IMR-90 (cell line): Measurements from ENCODE around the gene TIGAR. TPM values are rescaled to one million over a fixed set of nuclear protein-coding genes. Genes with fewer than 3 reads are reported as not detected.

ENCODE experiments used
- ATAC-seq: fragments of 200-7000 bp; cut with Tn5 transposase; 2 replicates; pipeline ENCODE4 v1.9.1; 2020; ENCODE audit warnings: low read depth, mild to moderate bottlenecking, moderate library complexity
- BruUV-seq: library from RNA; stranded (reverse); fragments of 400-500 nt; replicated peaks from 2 replicates; lab custom pipeline; 2021; lab: Mats Ljungman, UMichigan
- CTCF ChIA-PET: fragments of 300-600 bp; formaldehyde crosslinking; extraction: SDS; loops from one replicate; lab custom pipeline; 2021; ENCODE audit warnings: antibody characterized with exemption; lab: Yijun Ruan, JAX
- POLR2A ChIA-PET: fragments of 300-600 bp; sonication (Branson Sonifier 250); formaldehyde crosslinking; loops from one replicate; lab custom pipeline; 2022; ENCODE audit warnings: antibody characterized with exemption; ENCODE audit not compliant: unreplicated experiment; lab: Charles Lee
- DNase-seq: peaks from one replicate; pipeline ENCODE4 v3.0.0; 2013
- H2AFZ ChIP-seq: replicated peaks from 2 replicates; pipeline ENCODE3; 2013; ENCODE audit warnings: low read length, mild to moderate bottlenecking; ENCODE audit not compliant: poor library complexity
- H2AK5ac ChIP-seq: 2 replicates; pipeline ENCODE4 v1.6.1; 2013; ENCODE audit warnings: low read depth, low read length, inconsistent platforms
- H2AK9ac ChIP-seq: replicated peaks from 2 replicates; pipeline ENCODE3; 2013; ENCODE audit warnings: mild to moderate bottlenecking, low read depth, low read length, moderate library complexity; ENCODE audit not compliant: poor library complexity
- H2BK120ac ChIP-seq: 2 replicates; pipeline ENCODE4 v1.6.1; 2013; ENCODE audit warnings: low read depth, low read length, inconsistent platforms
- H2BK15ac ChIP-seq: 3 replicates; pipeline ENCODE4 v1.6.1; 2013; ENCODE audit warnings: low read depth, low read length, inconsistent platforms
- H2BK20ac ChIP-seq: 2 replicates; pipeline ENCODE4 v1.6.1; 2013; ENCODE audit warnings: low read depth, mild to moderate bottlenecking, inconsistent platforms, low read length, moderate library complexity
- H2BK5ac ChIP-seq: 2 replicates; pipeline ENCODE4 v1.6.1; 2013; ENCODE audit warnings: mild to moderate bottlenecking, low read depth, low read length, inconsistent platforms; ENCODE audit not compliant: poor library complexity, severe bottlenecking
- H3K14ac ChIP-seq: replicated peaks from 2 replicates; pipeline ENCODE4 v1.6.1; 2013; ENCODE audit warnings: low read depth, low read length, inconsistent platforms
- H3K18ac ChIP-seq: 2 replicates; pipeline ENCODE4 v1.6.1; 2013; ENCODE audit warnings: low read depth, low read length, control low read depth
- H3K23ac ChIP-seq: 2 replicates; pipeline ENCODE4 v1.6.1; 2013; ENCODE audit warnings: low read depth, low read length, inconsistent platforms
- H3K27ac ChIP-seq: 2 replicates; pipeline ENCODE4 v1.5.1; 2013; ENCODE audit warnings: mild to moderate bottlenecking, control low read depth, low read length; ENCODE audit not compliant: insufficient read depth
- H3K27me3 ChIP-seq: 2 replicates; pipeline ENCODE4 v1.6.1; 2013; ENCODE audit warnings: low read length; ENCODE audit not compliant: control insufficient read depth, insufficient read depth
- H3K36me3 ChIP-seq: 2 replicates; pipeline ENCODE4 v1.6.1; 2013; ENCODE audit warnings: low read length, mixed read lengths; ENCODE audit not compliant: control insufficient read depth, insufficient read depth
- H3K4ac ChIP-seq: 2 replicates; pipeline ENCODE4 v1.6.1; 2013; ENCODE audit warnings: low read depth, low read length, inconsistent platforms
- H3K4me1 ChIP-seq: 2 replicates; pipeline ENCODE4 v1.6.1; 2013; ENCODE audit warnings: low read length, mixed read lengths; ENCODE audit not compliant: control insufficient read depth, insufficient read depth
- H3K4me2 ChIP-seq: 2 replicates; pipeline ENCODE4 v1.6.1; 2013; ENCODE audit warnings: low read depth, mild to moderate bottlenecking, control low read depth, low read length, moderate library complexity
- H3K4me3 ChIP-seq: 2 replicates; pipeline ENCODE4 v1.5.1; 2013; ENCODE audit warnings: low read depth, mild to moderate bottlenecking, control low read depth, low read length, moderate library complexity; ENCODE audit not compliant: insufficient read depth
- H3K56ac ChIP-seq: 2 replicates; pipeline ENCODE4 v1.6.1; 2013; ENCODE audit warnings: low read length, inconsistent platforms; ENCODE audit not compliant: insufficient read depth; ENCODE audit errors: extremely low read depth
- H3K79me1 ChIP-seq, 2 experiments: 2 replicates each; pipeline ENCODE4 v1.6.1; 2013; ENCODE audit warnings: low read length in 2 of 2, inconsistent platforms in 1 of 2, low read depth in 1 of 2
- H3K9ac ChIP-seq: 2 replicates; pipeline ENCODE4 v1.6.1; 2013; ENCODE audit warnings: low read depth, low read length, control low read depth
- H3K9me1 ChIP-seq: 2 replicates; pipeline ENCODE4 v1.6.1; 2013; ENCODE audit warnings: low read length, inconsistent platforms; ENCODE audit not compliant: insufficient read depth
- H3K9me3 ChIP-seq: 2 replicates; pipeline ENCODE4 v1.6.1; 2013; ENCODE audit warnings: low read length; ENCODE audit not compliant: control insufficient read depth, insufficient read depth
- H4K20me1 ChIP-seq: 2 replicates; pipeline ENCODE4 v1.6.1; 2013; ENCODE audit warnings: low read length, inconsistent platforms; ENCODE audit not compliant: insufficient read depth
- H4K5ac ChIP-seq: 2 replicates; pipeline ENCODE4 v1.6.1; 2013; ENCODE audit warnings: mild to moderate bottlenecking, low read depth, low read length, control low read depth
- H4K8ac ChIP-seq, 2 experiments: 2 replicates each; pipeline ENCODE4 v1.6.1; 2013; ENCODE audit warnings: low read depth in 2 of 2, low read length in 2 of 2, control low read depth in 1 of 2, inconsistent platforms in 1 of 2
- H4K91ac ChIP-seq: 2 replicates; pipeline ENCODE4 v1.6.1; 2013; ENCODE audit warnings: low read depth, low read length, inconsistent platforms; ENCODE audit not compliant: insufficient read depth
- BHLHE40 ChIP-seq: fragments of 150-350 bp; IDR thresholded peaks from 2 replicates; pipeline ENCODE4 v1.6.1; 2016; ENCODE audit warnings: mild to moderate bottlenecking, low read depth, low read length
- CEBPB ChIP-seq: IDR thresholded peaks from 2 replicates; pipeline ENCODE4 v1.6.1; 2012; ENCODE audit warnings: low read depth, low read length, improper control_type of control experiment
- CHD1 ChIP-seq: IDR thresholded peaks from 2 replicates; pipeline ENCODE4 v1.6.1; 2012; ENCODE audit warnings: low read depth, low read length, improper control_type of control experiment
- CTCF ChIP-seq: conservative IDR thresholded peaks from 2 replicates; pipeline ENCODE4 v1.5.1; 2012; ENCODE audit warnings: mild to moderate bottlenecking, low read depth, low read length, improper control_type of control experiment
- ELK1 ChIP-seq: fragments of 150-350 bp; IDR thresholded peaks from 2 replicates; pipeline ENCODE4 v1.6.1; 2016; ENCODE audit warnings: low read depth, mild to moderate bottlenecking, low read length, moderate library complexity, borderline replicate concordance
- FOS ChIP-seq: fragments of 150-350 bp; IDR thresholded peaks from 2 replicates; pipeline ENCODE4 v1.6.1; 2016; ENCODE audit warnings: low read depth, low read length
- MAFK ChIP-seq: IDR thresholded peaks from 2 replicates; pipeline ENCODE4 v1.6.1; 2012; ENCODE audit warnings: low read depth, low read length, improper control_type of control experiment
- MAZ ChIP-seq: IDR thresholded peaks from 2 replicates; pipeline ENCODE4 v1.6.1; 2012; ENCODE audit warnings: low read depth, mild to moderate bottlenecking, low read length, improper control_type of control experiment, moderate library complexity, borderline replicate concordance
- MXI1 ChIP-seq: IDR thresholded peaks from 2 replicates; pipeline ENCODE4 v1.6.1; 2012; ENCODE audit warnings: low read depth, mild to moderate bottlenecking, low read length, moderate library complexity, borderline replicate concordance
- NFE2L2 ChIP-seq: fragments of 150-350 bp; IDR thresholded peaks from 2 replicates; pipeline ENCODE4 v1.6.1; 2016; ENCODE audit warnings: low read depth, mild to moderate bottlenecking, low read length
- POLR2A ChIP-seq: IDR thresholded peaks from 2 replicates; pipeline ENCODE4 v1.6.1; 2012; ENCODE audit warnings: mild to moderate bottlenecking, low read depth, low read length
- RAD21 ChIP-seq: IDR thresholded peaks from 2 replicates; pipeline ENCODE4 v1.6.1; 2012; ENCODE audit warnings: low read length, improper control_type of control experiment
- RCOR1 ChIP-seq: IDR thresholded peaks from 2 replicates; pipeline ENCODE4 v1.6.1; 2012; ENCODE audit warnings: mild to moderate bottlenecking, low read length, improper control_type of control experiment; ENCODE audit not compliant: insufficient replicate concordance
- RFX5 ChIP-seq: IDR thresholded peaks from 2 replicates; pipeline ENCODE4 v1.8.0; 2012; ENCODE audit warnings: low read depth, mild to moderate bottlenecking, low read length, moderate library complexity
- SMC3 ChIP-seq: fragments of 150-350 bp; IDR thresholded peaks from 2 replicates; pipeline ENCODE4 v1.6.1; 2016; ENCODE audit warnings: low read depth, mild to moderate bottlenecking, antibody characterized with exemption, low read length, moderate library complexity
- USF2 ChIP-seq: fragments of 150-350 bp; IDR thresholded peaks from 2 replicates; pipeline ENCODE4 v1.6.1; 2017; ENCODE audit warnings: mild to moderate bottlenecking, antibody characterized with exemption, low read length, low read depth
- WGBS, 2 experiments: methylation state at CpG; one replicate each; pipeline versions ENCODE4 v1.1.5 to v1.1.7; 2013; ENCODE audit warnings: missing lambda C conversion rate in 2 of 2; ENCODE audit not compliant: insufficient read length in 1 of 2; ENCODE audit errors: extremely low coverage in 2 of 2; 5-methylcytosine and 5-hydroxymethylcytosine counted together
- dilution Hi-C: fragments of 300-500 bp; cut with HindIII; formaldehyde crosslinking; loops from one replicate; pipeline ENCODE4 v1.14.3; 2018; ENCODE audit warnings: low sequenced_read_pairs; ENCODE audit not compliant: unreplicated experiment
- in situ Hi-C: fragments of 300-500 bp; cut with MboI; formaldehyde crosslinking; loops from 3 replicates; pipeline ENCODE4 v1.14.3; 2019; ENCODE audit warnings: low sequenced_read_pairs, inconsistent platforms, mixed read lengths
- intact Hi-C: fragments of 100-400 bp; cut with micrococcal nuclease; formaldehyde crosslinking; loops from 2 replicates; pipeline ENCODE4 v1.10.0; 2022
- polyA plus RNA-seq, 3 experiments: library from polyadenylated mRNA; depleted of rRNA; stranded (reverse); fragments of >200 nt; gene quantifications; 2 replicates each; pipeline ENCODE4 v1.2.3, GENCODE V29; 2012; ENCODE audit warnings: low replicate concordance in 1 of 3
- total RNA-seq: library from RNA; depleted of rRNA; stranded (reverse); fragments of >200 nt; gene quantifications from 2 replicates; pipeline ENCODE4 v1.2.3, GENCODE V29; 2012

Gene TIGAR
- total and polyA plus RNA-seq, 2 of the 4 experiments (the other 2 are of a cell fraction): 7.3 to 13.7 TPM

GRCh38 chr12:4380332-4380731, 59.3 kb downstream of the TIGAR start:
- Histone ChIP-seq H3K36me3 (no peaks in the 10 kb centered on the region), H2BK15ac (no peak overlapping the region), H4K5ac (no peak overlapping the region), H4K20me1 (no peaks in the 10 kb centered on the region), H3K4me3 (no peak overlapping the region), H3K27me3 (peaks cover 9% of the 10 kb centered on the region), H3K23ac (no peak overlapping the region), H3K18ac (no peak overlapping the region), H2AK9ac (no peak overlapping the region), H2AK5ac (no peak overlapping the region), H3K4me2 (no peak overlapping the region), H4K91ac (no peak overlapping the region), H3K14ac (no peak overlapping the region), H2AFZ (no peak overlapping the region), H2BK20ac (no peak overlapping the region), H3K27ac (no peak overlapping the region), H4K8ac (no peak overlapping the region), H3K79me1 (no peaks in the 10 kb centered on the region), H2BK120ac (no peak overlapping the region), H3K9me1 (no peaks in the 10 kb centered on the region), H2BK5ac (no peak overlapping the region), H3K4me1 (no peaks in the 10 kb centered on the region), H3K9ac (no peak overlapping the region), H3K9me3 (no peaks in the 10 kb centered on the region), H3K4ac (no peak overlapping the region), H3K56ac (no peak overlapping the region)
- in situ Hi-C loops: no loop called here
- intact Hi-C loops: no loop called here
- ATAC-seq (no peak), DNase-seq (no peak)
- POLR2A ChIA-PET: no interaction called here
- CTCF ChIA-PET: interaction anchor here (0.6 kb wide), 1 partner anchor 86 kb away, joined by 3 read pairs; no protein-coding TSS in a partner anchor
- 20% methylated on average over 1 of the region's 4 CpGs; no CpG with 5 or more reads in 1 of the 2 experiments for WGBS, 2 experiments
- TF ChIP-seq SMC3: no peak
- no peak for TF ChIP-seq NFE2L2
- no peak for TF ChIP-seq MAZ
- no peak for TF ChIP-seq FOS
- no peak for TF ChIP-seq RCOR1
- no peak for TF ChIP-seq MAFK
- no peak for TF ChIP-seq CEBPB
- TF ChIP-seq RAD21: no peak
- no peak for TF ChIP-seq CHD1
- TF ChIP-seq MXI1: no peak
- no peak for TF ChIP-seq USF2
- TF ChIP-seq POLR2A: no peak
- no peak for TF ChIP-seq BHLHE40
- no peak for TF ChIP-seq RFX5
- no peak for TF ChIP-seq CTCF
- no peak for TF ChIP-seq ELK1
- dilution Hi-C loops: no loop called here
- BruUV-seq: no TSS peak
